IPS-20b (cell line): ENCODE results near the gene ZMAT5.
A peak's percentile ranks its signal among the peaks of the same experiment; 100 is the strongest.

Experiments
- H3K27ac ChIP-seq: one replicate; pipeline ENCODE4 v1.5.1; 2013; ENCODE audit warnings: low read length
- H3K27me3 ChIP-seq: 2 replicates; pipeline ENCODE4 v1.6.1; 2013; ENCODE audit warnings: mild to moderate bottlenecking, low read length, inconsistent platforms; ENCODE audit not compliant: insufficient read depth
- H3K36me3 ChIP-seq: 2 replicates; pipeline ENCODE4 v1.6.1; 2013; ENCODE audit warnings: low read depth, mild to moderate bottlenecking, inconsistent platforms, low read length, moderate library complexity; ENCODE audit not compliant: insufficient read depth
- H3K4me1 ChIP-seq: 2 replicates; pipeline ENCODE4 v1.6.1; 2013; ENCODE audit warnings: mild to moderate bottlenecking, control low read depth, inconsistent platforms, low read length, moderate library complexity; ENCODE audit not compliant: insufficient read depth
- H3K4me3 ChIP-seq: 2 replicates; pipeline ENCODE4 v1.5.1; 2013; ENCODE audit warnings: mild to moderate bottlenecking, low read length, inconsistent platforms
- H3K9ac ChIP-seq: 2 replicates; pipeline ENCODE4 v1.6.1; 2013; ENCODE audit warnings: low read depth, mild to moderate bottlenecking, inconsistent platforms, low read length, moderate library complexity
- H3K9me3 ChIP-seq: 2 replicates; pipeline ENCODE4 v1.6.1; 2013; ENCODE audit warnings: mild to moderate bottlenecking, low read depth, low read length, inconsistent platforms; ENCODE audit not compliant: insufficient read depth

The ZMAT5 gene

DNA sequence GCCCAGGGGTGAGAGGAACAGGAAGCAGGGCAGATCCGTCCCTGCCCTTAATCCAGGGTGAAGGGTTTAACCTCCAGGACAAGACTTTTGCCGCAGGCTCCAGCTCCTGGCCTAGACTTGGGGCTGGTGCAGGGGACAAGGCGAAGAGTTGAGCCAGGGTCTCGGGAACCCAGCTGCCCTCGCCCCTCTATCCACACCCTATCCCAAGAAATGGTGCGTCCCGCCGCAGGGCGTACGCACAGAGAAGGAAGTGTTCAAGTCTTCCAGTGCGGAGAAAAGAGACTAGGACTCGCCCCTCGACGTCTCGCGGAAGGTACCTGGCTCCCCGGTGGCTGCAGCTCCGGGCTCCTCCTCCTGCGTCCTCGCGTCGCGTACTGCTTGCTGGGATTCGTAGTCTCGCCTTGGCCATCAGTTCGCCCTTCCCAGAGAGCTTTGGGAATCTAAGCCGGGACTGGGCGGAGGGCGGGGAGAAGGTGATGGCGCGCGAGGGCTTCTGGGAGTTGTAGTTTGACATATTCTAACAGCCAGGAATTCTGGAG lies at the start of gene ZMAT5:
ZMAT5 (minus strand) TSS at position 376 of the 539 bp plus-strand sequence. CDS start 18,463 bp downstream, outside the sequence.
- H3K36me3 ChIP-seq: peaks cover 16% of the 10 kb centered on the region
- no peaks in the 10 kb centered on the region for H3K27me3 ChIP-seq
- H3K9ac ChIP-seq: peak within 1 kb of the TSS; percentile 94
- H3K9me3 ChIP-seq: no peaks in the 10 kb centered on the region
- H3K27ac ChIP-seq: peak within 1 kb of the TSS; percentile 43
- peak within 1 kb of the TSS; percentile 92 for H3K4me3 ChIP-seq
- peaks cover 5% of the 10 kb centered on the region; the same call in 1 of the 2 replicates for H3K4me1 ChIP-seq

- no peaks in the 10 kb centered on the region for H3K9me3 ChIP-seq
- no peaks in the 10 kb centered on the region for H3K4me1 ChIP-seq
- H3K4me3 ChIP-seq: no peak overlapping the region
- no peaks in the 10 kb centered on the region for H3K27me3 ChIP-seq
- H3K36me3 ChIP-seq: peaks cover 65% of the 10 kb centered on the region
- no peak overlapping the region for H3K27ac ChIP-seq
- H3K9ac ChIP-seq: no peak overlapping the region
Measured at GRCh38 chr22:29816539-29816938, 49.7 kb upstream of the ZMAT5 start.

DNA sequence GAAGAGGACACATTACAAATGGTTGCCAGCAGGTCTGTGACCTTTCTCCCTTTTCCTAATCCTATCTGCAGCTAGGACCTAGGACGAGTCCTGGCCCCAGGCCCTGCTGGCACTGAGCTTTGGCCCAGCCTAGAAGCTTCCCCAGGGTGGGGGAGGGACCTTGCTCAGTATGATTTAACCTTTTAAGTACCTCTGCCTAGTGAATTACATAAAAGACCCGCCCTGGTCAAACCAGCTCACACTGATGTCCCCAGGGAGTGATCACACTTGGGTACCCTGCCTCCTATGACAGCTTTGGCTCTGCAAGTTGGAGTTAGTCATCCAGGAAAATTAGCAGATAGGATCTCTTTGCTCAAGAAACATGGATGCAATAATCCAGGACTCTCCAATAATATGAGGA lies 49.3 kb upstream of the ZMAT5 start:
- no peak overlapping the region for H3K9ac ChIP-seq
- H3K27ac ChIP-seq: no peak overlapping the region
- no peaks in the 10 kb centered on the region for H3K4me1 ChIP-seq
- H3K9me3 ChIP-seq: no peaks in the 10 kb centered on the region
- no peak overlapping the region for H3K4me3 ChIP-seq
- H3K27me3 ChIP-seq: no peaks in the 10 kb centered on the region
- H3K36me3 ChIP-seq: peaks cover 65% of the 10 kb centered on the region

DNA sequence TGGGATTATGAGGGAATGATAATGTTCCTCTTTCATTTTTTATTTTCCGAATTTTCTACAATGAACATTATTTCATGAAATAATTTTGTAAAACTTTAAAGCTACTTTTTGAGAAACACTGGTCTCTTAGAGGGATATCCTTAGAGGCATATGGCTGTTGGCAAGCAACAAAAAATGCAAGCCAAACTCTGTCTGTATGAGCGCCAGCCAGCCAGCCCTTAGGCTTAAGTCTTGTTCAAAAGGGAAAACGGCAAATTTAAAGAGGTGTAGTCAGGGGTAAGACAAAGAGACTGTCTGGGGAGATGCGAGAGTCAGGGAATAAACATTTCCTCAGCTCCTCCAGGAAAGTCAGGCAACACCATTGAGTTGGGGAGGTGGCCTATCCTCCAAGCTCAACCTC lies 48.8 kb upstream of the ZMAT5 start:
- Histone ChIP-seq H3K27ac (no peak overlapping the region), H3K4me1 (no peaks in the 10 kb centered on the region), H3K36me3 (peaks cover 65% of the 10 kb centered on the region), H3K4me3 (no peak overlapping the region), H3K9ac (no peak overlapping the region), H3K27me3 (no peaks in the 10 kb centered on the region), H3K9me3 (no peaks in the 10 kb centered on the region)

GRCh38 chr22:29814003-29814402 lies 47.2 kb upstream of the ZMAT5 start:
- H3K4me1 ChIP-seq: no peaks in the 10 kb centered on the region
- no peak overlapping the region for H3K27ac ChIP-seq
- no peaks in the 10 kb centered on the region for H3K27me3 ChIP-seq
- H3K9ac ChIP-seq: no peak overlapping the region
- no peak overlapping the region for H3K4me3 ChIP-seq
- H3K36me3 ChIP-seq: peaks cover 66% of the 10 kb centered on the region
- no peaks in the 10 kb centered on the region for H3K9me3 ChIP-seq

GRCh38 chr22:29813563-29813962 lies 46.8 kb upstream of the ZMAT5 start:
- H3K9ac ChIP-seq: no peak overlapping the region
- no peaks in the 10 kb centered on the region for H3K4me1 ChIP-seq
- peaks cover 66% of the 10 kb centered on the region for H3K36me3 ChIP-seq
- H3K4me3 ChIP-seq: no peak overlapping the region
- H3K9me3 ChIP-seq: no peaks in the 10 kb centered on the region
- no peak overlapping the region for H3K27ac ChIP-seq
- no peaks in the 10 kb centered on the region for H3K27me3 ChIP-seq

- H3K4me3 ChIP-seq: no peak overlapping the region
- H3K27ac ChIP-seq: no peak overlapping the region
- H3K36me3 ChIP-seq: peaks cover 68% of the 10 kb centered on the region
- H3K4me1 ChIP-seq: no peaks in the 10 kb centered on the region
- H3K9me3 ChIP-seq: no peaks in the 10 kb centered on the region
- H3K9ac ChIP-seq: no peak overlapping the region
- H3K27me3 ChIP-seq: no peaks in the 10 kb centered on the region
Measured at GRCh38 chr22:29813126-29813525, 46.3 kb upstream of the ZMAT5 start.

DNA sequence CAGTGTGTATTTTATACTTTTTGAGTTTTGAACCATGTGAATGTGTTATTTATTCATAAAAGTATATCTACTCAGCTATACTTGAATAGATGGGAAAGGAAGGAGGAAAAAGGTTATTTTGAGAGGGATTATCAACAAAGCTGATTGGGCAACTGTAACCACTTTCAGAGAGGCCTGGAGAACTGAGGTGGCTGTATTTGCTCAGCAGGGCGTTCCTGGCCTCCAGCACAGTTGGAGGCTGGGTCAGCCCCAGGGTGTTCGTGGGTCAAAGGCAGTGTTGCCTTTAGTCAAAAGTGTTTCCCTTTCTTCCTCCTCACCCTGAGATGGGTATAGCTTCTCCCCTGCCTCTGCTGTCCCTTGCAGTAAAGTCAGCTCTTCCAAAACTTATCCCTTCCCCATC lies 44.6 kb upstream of the ZMAT5 start:
- Histone ChIP-seq H3K4me3 (no peak overlapping the region), H3K27ac (no peak overlapping the region), H3K4me1 (no peaks in the 10 kb centered on the region), H3K9me3 (no peaks in the 10 kb centered on the region), H3K36me3 (peaks cover 79% of the 10 kb centered on the region), H3K9ac (no peak overlapping the region), H3K27me3 (no peaks in the 10 kb centered on the region)

- no peaks in the 10 kb centered on the region for H3K27me3 ChIP-seq
- no peaks in the 10 kb centered on the region for H3K9me3 ChIP-seq
- H3K27ac ChIP-seq: no peak overlapping the region
- no peaks in the 10 kb centered on the region for H3K4me1 ChIP-seq
- no peak overlapping the region for H3K9ac ChIP-seq
- no peak overlapping the region for H3K4me3 ChIP-seq
- peaks cover 80% of the 10 kb centered on the region for H3K36me3 ChIP-seq
Measured at GRCh38 chr22:29810216-29810615, 43.4 kb upstream of the ZMAT5 start.

GRCh38 chr22:29806196-29806595 lies 39.4 kb upstream of the ZMAT5 start:
- H3K4me3 ChIP-seq: no peak overlapping the region
- no peak overlapping the region for H3K9ac ChIP-seq
- H3K4me1 ChIP-seq: 0 out of 2 replicates have a peak, but pooled peaks cover 1% of the 10 kb centered on the region
- no peaks in the 10 kb centered on the region for H3K27me3 ChIP-seq
- H3K36me3 ChIP-seq: peaks cover 66% of the 10 kb centered on the region
- no peak overlapping the region for H3K27ac ChIP-seq
- no peaks in the 10 kb centered on the region for H3K9me3 ChIP-seq

DNA sequence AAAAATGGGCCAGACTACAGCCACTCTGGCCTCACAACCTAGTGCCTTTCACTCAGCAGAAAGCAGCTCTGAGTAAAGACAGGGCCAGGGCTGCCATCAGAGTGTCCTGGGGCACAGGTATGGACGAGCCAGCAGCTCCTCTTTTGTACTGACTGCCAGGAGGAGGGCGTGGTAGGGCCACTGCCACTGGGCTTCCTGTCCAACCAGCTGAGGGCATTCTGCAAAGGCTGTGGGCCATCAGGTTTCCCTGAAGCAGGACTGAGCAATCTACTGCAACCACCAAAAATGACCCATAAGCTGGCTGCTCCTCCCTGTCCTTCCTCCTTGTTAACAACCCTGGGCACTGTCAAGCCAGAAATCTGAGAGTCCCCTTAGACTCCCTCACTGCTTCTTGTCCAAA lies 38.2 kb upstream of the ZMAT5 start:
- H3K27me3 ChIP-seq: no peaks in the 10 kb centered on the region
- H3K4me3 ChIP-seq: no peak overlapping the region
- H3K36me3 ChIP-seq: peaks cover 68% of the 10 kb centered on the region
- H3K9ac ChIP-seq: no peak overlapping the region
- no peak overlapping the region for H3K27ac ChIP-seq
- H3K4me1 ChIP-seq: 0 out of 2 replicates have a peak, but pooled peaks cover 5% of the 10 kb centered on the region
- H3K9me3 ChIP-seq: no peaks in the 10 kb centered on the region

GRCh38 chr22:29803190-29803589 lies 36.4 kb upstream of the ZMAT5 start:
- Histone ChIP-seq H3K27ac (no peak overlapping the region), H3K9ac (no peak overlapping the region), H3K9me3 (no peaks in the 10 kb centered on the region), H3K4me3 (no peak overlapping the region), H3K4me1 (0 out of 2 replicates have a peak, but pooled peaks cover 5% of the 10 kb centered on the region), H3K36me3 (peaks cover 81% of the 10 kb centered on the region), H3K27me3 (no peaks in the 10 kb centered on the region)
